CD1c-positive myeloid dendritic cell (primary cell): ENCODE measurements around the gene CORO2B.

ENCODE experiments used
- DNase-seq: peaks from one replicate; pipeline ENCODE4 v3.0.0-alpha.2; 2016; ENCODE audit errors: extremely low spot score

CORO2B gene

GRCh38 chr15:68697711-68698690, 119.2 kb downstream of the CORO2B start:
- DNase-seq, result no peak

- DNase-seq, result no peak
These were observed 119.9 kb downstream of the CORO2B start for GRCh38 chr15:68698708-68699107.

GRCh38 chr15:68699124-68699880, 120.5 kb downstream of the CORO2B start:
- DNase-seq, result no peak

GRCh38 chr15:68699881-68700454, 121.2 kb downstream of the CORO2B start:
- no peak for DNase-seq

- no peak for DNase-seq
These were observed 121.8 kb downstream of the CORO2B start for GRCh38 chr15:68700455-68701123.

- DNase-seq, result no peak
These were observed 123.1 kb downstream of the CORO2B start for GRCh38 chr15:68701886-68702285.

- DNase-seq, result no peak
These were observed 125.8 kb downstream of the CORO2B start for GRCh38 chr15:68704496-68705021.

GRCh38 chr15:68706256-68706655, 127.5 kb downstream of the CORO2B start:
- DNase-seq, result no peak

GRCh38 chr15:68706931-68707330, 128.1 kb downstream of the CORO2B start:
- DNase-seq, result no peak

- no peak for DNase-seq
These were observed 128.6 kb downstream of the CORO2B start for GRCh38 chr15:68707386-68707785.

- DNase-seq, result no peak
These were observed 131.1 kb downstream of the CORO2B start for GRCh38 chr15:68709876-68710275.

GRCh38 chr15:68710536-68710935, 131.7 kb downstream of the CORO2B start:
- DNase-seq, result no peak

GRCh38 chr15:68711406-68711805, 132.6 kb downstream of the CORO2B start:
- no peak for DNase-seq

GRCh38 chr15:68712886-68713285, 134.1 kb downstream of the CORO2B start:
- no peak for DNase-seq

GRCh38 chr15:68713874-68714273, 135.1 kb downstream of the CORO2B start:
- no peak for DNase-seq

- no peak for DNase-seq
These were observed 136.3 kb downstream of the CORO2B start for GRCh38 chr15:68715111-68715510.

GRCh38 chr15:68717951-68718350, 139.2 kb downstream of the CORO2B start:
- no peak for DNase-seq

- DNase-seq, result no peak
These were observed 139.7 kb downstream of the CORO2B start for GRCh38 chr15:68718468-68718867.

- no peak for DNase-seq
These were observed 140.3 kb downstream of the CORO2B start for GRCh38 chr15:68719051-68719450.

GRCh38 chr15:68719672-68720071, 140.9 kb downstream of the CORO2B start:
- no peak for DNase-seq

- DNase-seq, result no peak
These were observed 143.1 kb downstream of the CORO2B start for GRCh38 chr15:68721886-68722285.

GRCh38 chr15:68725736-68726135, 146.9 kb downstream of the CORO2B start:
- peak; percentile 75 for DNase-seq
